Type B pancreatic cell (in vitro differentiated cells): ENCODE measurements around the gene UNC5CL. TPM values are rescaled to one million over a fixed set of nuclear protein-coding genes. Genes with fewer than 3 reads are reported as not detected.
A peak's percentile ranks its signal among the peaks of the same experiment; 100 is the strongest.

Experiments used
- DNase-seq: peaks from one replicate; pipeline ENCODE4 v3.0.0; 2021; ENCODE audit warnings: mixed read lengths; ENCODE audit not compliant: unreplicated experiment; ENCODE audit errors: extremely low spot score
- H3K27ac Mint-ChIP-seq: 2 replicates; pipeline ENCODE4 v1.8.0; 2021; ENCODE audit warnings: mild to moderate bottlenecking, mixed read lengths
- H3K27me3 Mint-ChIP-seq: 2 replicates; pipeline ENCODE4 v1.8.0; 2021; ENCODE audit warnings: mixed read lengths
- H3K36me3 Mint-ChIP-seq: 2 replicates; pipeline ENCODE4 v1.8.0; 2021; ENCODE audit warnings: mixed read lengths
- H3K4me1 Mint-ChIP-seq: one replicate; pipeline ENCODE4 v1.8.0; 2021; ENCODE audit warnings: mixed read lengths; ENCODE audit not compliant: unreplicated experiment
- H3K4me3 Mint-ChIP-seq: 2 replicates; pipeline ENCODE4 v1.8.0; 2021; ENCODE audit warnings: mild to moderate bottlenecking, mixed read lengths
- H3K9me3 Mint-ChIP-seq: 2 replicates; pipeline ENCODE4 v1.8.0; 2021; ENCODE audit warnings: mixed read lengths
- total RNA-seq: library from RNA; stranded (reverse); gene quantifications from 2 replicates; pipeline ENCODE4 v1.2.1, GENCODE V29; 2021; ENCODE audit warnings: low replicate concordance
- TF ChIP-seq, protein P1 (sequence below): fragments of 200-600 bp; sonication (generic); conservative IDR thresholded peaks from 2 replicates; pipeline ENCODE4 v1.5.0; 2021; ENCODE audit warnings: antibody characterized with exemption, mild to moderate bottlenecking

Gene UNC5CL
- total RNA-seq, 1 donor from 2014 or later, result 5.1 TPM

- TF ChIP-seq, protein P1, sequence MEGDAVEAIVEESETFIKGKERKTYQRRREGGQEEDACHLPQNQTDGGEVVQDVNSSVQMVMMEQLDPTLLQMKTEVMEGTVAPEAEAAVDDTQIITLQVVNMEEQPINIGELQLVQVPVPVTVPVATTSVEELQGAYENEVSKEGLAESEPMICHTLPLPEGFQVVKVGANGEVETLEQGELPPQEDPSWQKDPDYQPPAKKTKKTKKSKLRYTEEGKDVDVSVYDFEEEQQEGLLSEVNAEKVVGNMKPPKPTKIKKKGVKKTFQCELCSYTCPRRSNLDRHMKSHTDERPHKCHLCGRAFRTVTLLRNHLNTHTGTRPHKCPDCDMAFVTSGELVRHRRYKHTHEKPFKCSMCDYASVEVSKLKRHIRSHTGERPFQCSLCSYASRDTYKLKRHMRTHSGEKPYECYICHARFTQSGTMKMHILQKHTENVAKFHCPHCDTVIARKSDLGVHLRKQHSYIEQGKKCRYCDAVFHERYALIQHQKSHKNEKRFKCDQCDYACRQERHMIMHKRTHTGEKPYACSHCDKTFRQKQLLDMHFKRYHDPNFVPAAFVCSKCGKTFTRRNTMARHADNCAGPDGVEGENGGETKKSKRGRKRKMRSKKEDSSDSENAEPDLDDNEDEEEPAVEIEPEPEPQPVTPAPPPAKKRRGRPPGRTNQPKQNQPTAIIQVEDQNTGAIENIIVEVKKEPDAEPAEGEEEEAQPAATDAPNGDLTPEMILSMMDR, result no peak
- Mint-ChIP-seq H3K4me1 (peaks cover 14% of the 10 kb centered on the region), H3K36me3 (no peaks in the 10 kb centered on the region), H3K27me3 (no peaks in the 10 kb centered on the region), H3K27ac (peak within 1 kb of the TSS; percentile 76), H3K9me3 (no peaks in the 10 kb centered on the region), H3K4me3 (no peak within 1 kb of the TSS)
- no peak for DNase-seq
Observed at GRCh38 chr6:41042226-41043055, 3.4 kb upstream of the UNC5CL start, which contains the start of gene TSPO2. TSS of gene TSPO2 (plus strand) at chr6:41042467. CDS start at chr6:41042986, 519 bp downstream.

GRCh38 chr6:41040940-41041536, 2.0 kb upstream of the UNC5CL start:
- H3K27me3 Mint-ChIP-seq, result no peaks in the 10 kb centered on the region
- peaks cover 24% of the 10 kb centered on the region for H3K4me1 Mint-ChIP-seq
- TF ChIP-seq, protein P1, result no peak
- no peaks in the 10 kb centered on the region for H3K9me3 Mint-ChIP-seq
- peak overlapping the region; percentile 63 for H3K27ac Mint-ChIP-seq
- no peaks in the 10 kb centered on the region for H3K36me3 Mint-ChIP-seq
- H3K4me3 Mint-ChIP-seq, result no peak overlapping the region
- no peak for DNase-seq

- H3K9me3 Mint-ChIP-seq, result no peaks in the 10 kb centered on the region
- DNase-seq, result no peak
- H3K27me3 Mint-ChIP-seq, result no peaks in the 10 kb centered on the region
- peaks cover 24% of the 10 kb centered on the region for H3K4me1 Mint-ChIP-seq
- H3K4me3 Mint-ChIP-seq, result peak overlapping the region; percentile 34
- no peaks in the 10 kb centered on the region for H3K36me3 Mint-ChIP-seq
- TF ChIP-seq, protein P1, result no peak
- peak overlapping the region; percentile 63 for H3K27ac Mint-ChIP-seq
Observed at GRCh38 chr6:41040101-41040939, 1.3 kb upstream of the UNC5CL start.

DNA sequence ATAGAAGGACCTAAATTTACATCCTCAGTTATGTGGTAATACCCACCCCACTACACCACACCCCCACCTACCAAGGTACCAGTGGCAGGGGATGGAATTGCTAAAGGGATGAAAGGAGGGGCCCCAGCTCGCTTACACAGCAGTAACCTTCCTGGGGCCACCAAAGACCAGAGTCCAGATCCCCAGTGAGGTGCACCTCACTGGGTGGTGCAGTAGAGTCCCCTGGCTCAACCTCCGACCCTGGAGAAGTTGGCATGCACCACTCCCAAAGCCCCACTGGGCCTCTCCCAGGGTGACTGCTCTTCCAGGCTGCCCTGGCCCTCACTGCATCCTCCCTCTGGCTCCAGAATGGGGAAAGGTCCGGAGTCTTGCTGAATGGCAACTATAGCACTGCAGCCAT, 816 bp downstream of the UNC5CL start:
- Mint-ChIP-seq H3K27ac (no peak overlapping the region), H3K4me3 (no peak overlapping the region), H3K9me3 (no peaks in the 10 kb centered on the region), H3K27me3 (no peaks in the 10 kb centered on the region), H3K36me3 (no peaks in the 10 kb centered on the region), H3K4me1 (peaks cover 24% of the 10 kb centered on the region)
- no peak for DNase-seq
- TF ChIP-seq, protein P1, result no peak

GRCh38 chr6:41037107-41037900, 1.7 kb downstream of the UNC5CL start:
- no peaks in the 10 kb centered on the region for H3K9me3 Mint-ChIP-seq
- H3K27ac Mint-ChIP-seq, result peak overlapping the region; percentile 90
- no peaks in the 10 kb centered on the region for H3K36me3 Mint-ChIP-seq
- H3K4me3 Mint-ChIP-seq, result peak overlapping the region; percentile 6
- DNase-seq, result no peak
- H3K27me3 Mint-ChIP-seq, result no peaks in the 10 kb centered on the region
- peaks cover 24% of the 10 kb centered on the region for H3K4me1 Mint-ChIP-seq
- TF ChIP-seq, protein P1, result no peak
